Fibroblast of pulmonary artery (primary cell): ENCODE data around the gene MRM1.

Experiments
- DNase-seq: peaks from one replicate; pipeline ENCODE4 v3.0.0-alpha.2; 2010; ENCODE audit warnings: low read depth
- H3K4me3 ChIP-seq: replicated peaks from 2 replicates; pipeline ENCODE4 v1.5.1; 2011; ENCODE audit warnings: low read depth, mild to moderate bottlenecking, control low read depth, low read length, moderate library complexity
- CTCF ChIP-seq: IDR thresholded peaks from 2 replicates; pipeline ENCODE4 v1.5.1; 2011; ENCODE audit warnings: mild to moderate bottlenecking, control low read depth, low read length, inconsistent platforms; ENCODE audit errors: missing control alignments

Gene MRM1

GRCh38 chr17:36616061-36617029 lies 15.0 kb downstream of the MRM1 start:
- no peak for DNase-seq
- no peak overlapping the region for H3K4me3 ChIP-seq
- no peak for TF ChIP-seq CTCF

GRCh38 chr17:36617773-36618172 lies 16.4 kb downstream of the MRM1 start:
- no peak for DNase-seq

GRCh38 chr17:36623281-36623680 lies 21.9 kb downstream of the MRM1 start:
- no peak overlapping the region for H3K4me3 ChIP-seq
- no peak for TF ChIP-seq CTCF
- no peak for DNase-seq

More at GRCh38 chr17:36617773-36618172, 16.4 kb downstream of the MRM1 start:
- no peak overlapping the region for H3K4me3 ChIP-seq
- no peak for TF ChIP-seq CTCF

GRCh38 chr17:36625188-36625587 lies 23.8 kb downstream of the MRM1 start:
- no peak for DNase-seq
- H3K4me3 ChIP-seq = no peak overlapping the region
- TF ChIP-seq CTCF = no peak

GRCh38 chr17:36627101-36627500 lies 25.7 kb downstream of the MRM1 start:
- no peak for TF ChIP-seq CTCF
- no peak for DNase-seq
- H3K4me3 ChIP-seq = no peak overlapping the region

- TF ChIP-seq CTCF = no peak
- DNase-seq = no peak
- no peak overlapping the region for H3K4me3 ChIP-seq
Measured at GRCh38 chr17:36628576-36628975, 27.2 kb downstream of the MRM1 start.
